ENCODE results near the gene ATP2B2.

Gene ATP2B2

DNA sequence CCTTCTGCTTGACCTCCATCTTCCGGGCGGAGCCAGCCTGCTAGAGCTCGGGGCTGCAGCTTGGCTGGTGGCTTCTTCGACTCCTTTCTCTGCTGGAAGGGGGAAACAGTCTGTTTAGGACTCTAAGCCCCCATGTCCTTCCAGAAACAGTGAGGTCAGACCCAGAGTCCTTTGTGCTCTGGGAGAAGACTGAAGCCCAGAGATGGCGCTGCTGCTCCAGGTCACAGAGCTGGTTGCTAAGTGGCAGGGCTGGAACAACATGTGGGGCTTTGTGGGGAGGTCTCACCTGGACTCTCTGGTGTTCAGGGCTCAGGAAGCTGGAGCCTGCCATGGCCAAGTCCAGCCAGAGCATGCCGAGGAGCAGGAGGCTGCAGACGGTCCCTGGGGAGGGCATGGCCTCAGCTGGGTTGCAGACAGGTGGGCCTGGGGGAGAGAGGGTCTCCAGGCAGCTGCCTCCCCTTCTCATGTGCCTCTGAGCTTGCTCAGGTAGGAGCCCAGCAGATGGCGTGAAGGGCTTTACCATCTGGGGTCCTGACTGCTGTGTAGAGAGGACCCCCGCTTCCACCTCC is 215.5 kb downstream of the ATP2B2 start:
- DNase-seq: no peak

DNA sequence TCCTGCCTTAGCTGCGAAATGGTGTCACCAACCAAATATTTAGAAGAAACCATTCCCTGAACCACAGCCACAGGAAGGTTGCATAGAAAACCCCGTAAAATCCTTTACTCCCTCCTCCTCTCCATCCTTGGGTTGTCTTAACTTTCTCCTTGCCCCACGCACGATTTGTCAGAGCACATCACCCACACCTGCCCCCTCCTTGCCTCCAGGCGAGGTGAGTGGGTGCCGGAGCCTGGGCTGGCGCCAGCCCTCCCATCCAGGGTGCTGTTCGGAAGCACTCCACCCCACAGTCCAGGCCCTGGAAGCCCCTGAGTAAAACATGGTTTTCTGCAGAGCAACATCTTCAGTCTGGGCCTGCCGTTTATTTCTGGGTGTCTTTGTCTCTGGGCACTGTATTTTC is 216.3 kb downstream of the ATP2B2 start:
- no peak for DNase-seq

DNA sequence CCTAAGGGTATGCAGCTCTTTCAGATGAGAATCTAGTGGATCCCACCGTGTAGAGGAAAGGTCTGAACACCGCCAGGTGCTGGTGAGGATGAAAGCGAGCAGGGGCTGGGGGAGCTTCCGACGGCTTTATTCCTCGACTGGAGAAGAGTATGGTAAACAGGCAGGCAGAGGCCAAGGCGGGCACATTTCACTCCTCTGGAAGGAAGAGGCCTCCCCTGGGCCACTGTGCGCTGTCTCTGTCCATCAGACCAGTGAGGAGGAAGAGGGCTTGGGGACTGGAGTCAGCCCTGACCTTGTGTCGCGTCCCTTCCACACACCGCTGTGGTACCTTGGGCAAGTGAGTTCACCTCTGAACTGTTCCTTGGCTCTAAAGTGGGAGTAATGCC is 216.8 kb downstream of the ATP2B2 start:
- no peak for DNase-seq

DNA sequence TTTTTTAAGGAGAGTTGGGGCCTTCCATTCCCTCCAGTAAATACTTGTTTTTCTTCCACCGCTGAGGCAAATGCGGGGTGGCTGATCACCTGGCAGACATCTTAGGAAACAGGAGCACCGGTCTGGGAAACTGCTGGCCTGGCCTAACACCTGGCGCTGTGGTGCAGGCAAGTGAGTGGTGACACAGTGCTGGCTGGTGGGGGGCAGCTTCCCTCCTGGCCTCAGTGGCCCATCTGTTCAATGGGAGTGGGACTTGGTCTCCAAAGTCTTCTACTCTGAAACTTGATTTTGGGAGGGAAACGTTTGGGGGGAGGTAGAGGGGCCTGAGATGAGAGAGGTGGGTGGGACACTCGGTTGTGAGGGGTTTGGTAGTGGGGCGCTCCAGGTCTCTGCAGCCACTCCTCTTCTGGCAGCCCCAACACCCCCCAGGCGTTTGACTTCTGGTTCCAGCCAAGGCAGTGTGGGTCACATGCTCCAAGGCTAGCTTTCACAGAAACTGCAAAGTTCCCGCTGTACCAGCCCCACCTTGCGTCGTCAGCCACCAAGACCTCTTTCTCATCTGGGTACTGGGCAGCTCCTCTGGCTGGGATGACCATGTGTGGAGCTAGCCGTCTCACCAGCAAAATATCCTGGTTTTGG is 217.3 kb downstream of the ATP2B2 start:
- DNase-seq: no peak

DNA sequence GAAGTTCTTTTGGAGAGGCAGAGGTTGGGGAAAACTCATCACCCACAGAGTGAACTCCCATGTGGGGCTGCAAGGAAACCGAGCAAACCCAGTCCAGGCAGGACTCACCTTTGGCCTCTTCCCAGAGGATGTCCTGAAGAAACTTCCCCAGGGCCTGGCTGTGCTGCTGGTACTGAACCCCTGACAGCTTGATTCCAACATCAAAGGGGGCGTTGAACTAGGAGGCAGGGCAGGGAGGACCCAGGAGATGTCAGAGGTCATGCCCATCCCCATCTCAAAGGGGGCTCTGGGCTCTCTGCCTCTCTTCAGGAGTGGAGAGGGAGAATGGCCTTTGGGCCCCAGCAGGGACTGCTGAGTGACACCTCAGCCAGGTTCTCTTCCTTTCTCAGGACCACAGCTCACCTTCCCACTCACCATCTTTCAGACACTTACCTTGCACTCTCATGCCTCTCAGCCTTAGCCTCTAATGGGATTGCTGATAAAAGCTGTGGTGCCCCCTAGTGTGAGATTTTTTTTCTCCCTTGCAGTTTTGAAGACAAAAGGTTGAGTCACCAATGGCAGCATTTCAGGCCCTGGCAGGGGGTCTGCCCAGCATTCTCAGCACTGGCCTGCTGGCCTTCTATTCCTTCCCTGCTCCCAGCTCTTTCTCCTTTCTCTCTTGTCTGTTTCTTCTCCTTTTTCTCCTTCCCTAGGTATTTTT is 218.6 kb downstream of the ATP2B2 start:
- no peak for DNase-seq

DNA sequence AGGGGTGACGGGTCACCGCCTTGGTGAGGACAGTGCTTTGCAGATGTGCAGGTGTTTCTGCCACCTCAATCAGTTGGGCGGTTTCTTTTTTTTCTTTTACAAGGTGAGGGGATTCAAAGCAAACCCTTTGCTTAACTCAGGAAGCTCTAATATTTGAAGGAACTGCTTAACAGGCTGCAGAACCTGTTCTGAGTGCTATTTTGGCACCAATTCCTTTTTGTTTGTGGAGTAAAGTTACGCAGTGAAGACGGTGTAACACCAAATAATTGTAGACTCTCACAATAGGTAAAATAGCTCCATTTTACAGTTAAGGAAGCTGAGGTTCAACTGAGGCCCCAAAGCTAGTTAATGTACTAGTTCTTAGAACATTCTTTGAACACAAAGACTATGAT is 219.3 kb downstream of the ATP2B2 start:
- DNase-seq: no peak

DNA sequence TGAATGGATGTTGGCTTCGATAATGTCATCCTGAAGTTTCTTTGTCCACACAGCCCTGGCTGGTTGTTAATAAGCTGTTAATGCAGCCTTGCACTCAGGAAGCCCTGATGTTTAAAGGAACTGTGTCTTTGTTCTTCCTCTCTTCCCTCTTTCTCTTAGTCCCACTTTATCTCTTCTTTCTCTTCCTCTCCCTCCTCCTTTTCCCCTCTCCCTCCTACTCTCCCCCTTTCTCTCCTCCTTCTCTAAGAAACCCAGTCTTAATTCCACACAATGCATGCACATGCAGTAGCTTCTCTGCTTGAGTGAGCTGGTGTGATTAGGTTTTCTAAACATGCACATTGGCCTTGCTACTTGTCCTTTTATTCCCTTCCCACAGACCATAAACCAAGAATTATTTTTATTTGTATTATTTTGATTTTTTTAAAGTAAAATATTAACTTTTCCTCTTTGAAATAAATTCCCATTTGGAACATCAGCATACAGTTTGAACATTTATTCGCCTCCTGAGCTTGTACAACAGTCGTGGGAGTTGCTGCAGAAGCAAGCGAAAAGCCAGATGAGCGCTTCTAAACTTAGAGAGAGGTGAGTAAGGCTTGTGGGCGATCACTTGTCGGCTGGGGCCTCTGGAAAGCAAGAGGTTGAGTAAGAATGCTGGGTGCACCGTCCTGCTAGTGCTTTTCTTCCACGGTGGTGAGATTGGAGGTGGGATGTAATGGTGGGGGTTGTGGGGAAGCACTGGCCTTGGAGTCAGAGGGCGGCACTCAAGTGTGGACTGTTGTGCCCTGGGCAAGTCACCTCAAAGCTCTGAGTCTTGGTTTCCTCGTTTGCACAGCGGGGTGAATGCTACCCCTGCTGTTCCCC is 219.9 kb downstream of the ATP2B2 start:
- no peak for DNase-seq

DNA sequence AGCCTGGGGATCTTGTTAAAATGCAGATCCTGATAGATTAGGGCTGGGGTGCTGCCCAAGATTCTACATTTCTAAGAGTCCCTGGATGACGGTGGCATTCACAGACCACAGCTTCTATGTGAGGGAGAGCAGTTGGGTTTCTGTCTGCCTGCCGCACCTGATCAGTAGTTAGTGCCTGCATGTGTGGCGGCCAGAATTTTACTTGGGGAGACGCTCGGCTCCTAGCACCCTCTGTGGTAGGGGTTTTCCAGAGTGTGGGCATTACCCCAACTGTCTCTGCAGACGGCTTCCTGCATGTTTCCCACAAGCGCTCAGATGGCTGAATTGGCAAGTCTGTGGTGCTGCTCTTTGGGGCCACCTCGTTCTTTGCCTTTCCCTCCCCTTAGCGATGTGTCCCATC is 220.9 kb downstream of the ATP2B2 start:
- DNase-seq: peak; percentile 31 to 37

DNA sequence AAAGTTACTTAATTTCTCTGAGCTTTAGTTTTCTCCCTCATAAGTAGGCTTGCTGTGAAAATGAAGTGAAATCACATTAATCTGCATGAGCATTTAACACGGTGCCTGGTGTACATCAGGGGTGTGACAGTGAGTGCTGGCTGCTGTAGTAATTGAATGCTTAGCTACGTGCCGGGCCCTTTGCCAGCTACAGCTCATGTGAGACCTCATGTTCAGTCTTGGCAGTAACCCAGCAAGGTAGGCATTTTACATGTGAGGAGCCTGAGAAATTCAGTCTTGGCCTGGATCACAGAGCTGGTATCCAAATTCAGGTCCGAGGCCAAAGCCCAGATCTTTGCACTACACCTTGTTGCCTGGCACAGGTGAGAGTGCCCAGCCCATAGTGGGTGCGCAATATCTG is 221.7 kb downstream of the ATP2B2 start:
- DNase-seq: no peak

DNA sequence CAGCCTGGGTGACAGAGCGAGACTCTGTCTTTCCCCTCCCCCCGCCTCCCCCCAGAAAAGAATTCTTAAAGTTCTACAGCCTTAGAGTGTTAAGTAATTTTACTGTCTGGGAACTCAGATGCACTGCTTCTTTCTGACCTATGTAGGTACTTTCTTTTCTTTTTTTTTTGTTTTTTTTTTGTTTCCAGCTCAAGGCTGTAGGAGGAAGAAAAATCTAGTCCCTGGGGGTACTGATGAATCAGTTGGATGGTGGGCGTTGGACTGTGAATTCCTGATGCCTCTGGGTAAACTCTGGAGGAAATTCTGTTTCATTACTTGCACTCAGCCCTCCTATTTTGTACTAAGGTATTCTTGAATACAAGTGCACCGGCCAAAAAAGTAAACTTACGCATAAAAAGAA is 223.4 kb downstream of the ATP2B2 start:
- DNase-seq: no peak

DNA sequence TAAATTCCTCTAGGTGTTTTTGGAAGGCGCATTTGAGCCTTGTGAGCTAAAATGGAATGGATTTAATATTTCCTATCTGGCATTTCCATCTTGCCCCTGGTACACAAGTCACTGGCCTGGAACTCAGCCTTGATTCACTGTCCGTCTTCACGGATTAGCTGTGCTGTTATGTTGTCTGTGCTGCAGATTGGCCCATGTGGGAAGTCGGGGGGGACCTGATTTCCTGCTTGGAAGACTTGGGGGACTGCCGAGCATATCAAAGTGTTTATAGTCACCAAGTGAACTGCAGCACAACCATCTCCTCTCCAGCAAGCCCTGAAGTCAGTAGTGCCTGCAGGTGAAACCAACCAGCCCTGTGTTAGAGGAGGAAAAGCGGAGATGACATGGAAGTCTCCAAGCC is 224.8 kb downstream of the ATP2B2 start:
- DNase-seq: no peak

DNA sequence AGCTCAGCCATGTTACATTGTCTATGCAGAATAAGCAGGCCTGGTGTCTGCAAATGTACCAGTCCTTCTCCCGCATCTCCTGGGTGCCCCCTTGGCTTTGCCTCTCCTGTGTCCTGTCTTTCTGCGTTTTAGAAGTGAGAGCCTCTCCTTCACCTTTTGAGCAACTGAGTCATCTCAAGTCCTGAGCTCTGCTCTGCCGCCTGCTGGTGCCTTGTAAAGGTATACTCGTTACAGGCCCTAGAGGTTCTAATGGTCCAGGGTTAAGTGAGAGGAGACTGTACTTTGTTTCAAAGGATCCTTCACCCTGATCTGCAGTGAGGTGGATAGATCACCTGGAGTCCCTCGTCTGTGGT is 225.2 kb downstream of the ATP2B2 start:
- DNase-seq: no peak

DNA sequence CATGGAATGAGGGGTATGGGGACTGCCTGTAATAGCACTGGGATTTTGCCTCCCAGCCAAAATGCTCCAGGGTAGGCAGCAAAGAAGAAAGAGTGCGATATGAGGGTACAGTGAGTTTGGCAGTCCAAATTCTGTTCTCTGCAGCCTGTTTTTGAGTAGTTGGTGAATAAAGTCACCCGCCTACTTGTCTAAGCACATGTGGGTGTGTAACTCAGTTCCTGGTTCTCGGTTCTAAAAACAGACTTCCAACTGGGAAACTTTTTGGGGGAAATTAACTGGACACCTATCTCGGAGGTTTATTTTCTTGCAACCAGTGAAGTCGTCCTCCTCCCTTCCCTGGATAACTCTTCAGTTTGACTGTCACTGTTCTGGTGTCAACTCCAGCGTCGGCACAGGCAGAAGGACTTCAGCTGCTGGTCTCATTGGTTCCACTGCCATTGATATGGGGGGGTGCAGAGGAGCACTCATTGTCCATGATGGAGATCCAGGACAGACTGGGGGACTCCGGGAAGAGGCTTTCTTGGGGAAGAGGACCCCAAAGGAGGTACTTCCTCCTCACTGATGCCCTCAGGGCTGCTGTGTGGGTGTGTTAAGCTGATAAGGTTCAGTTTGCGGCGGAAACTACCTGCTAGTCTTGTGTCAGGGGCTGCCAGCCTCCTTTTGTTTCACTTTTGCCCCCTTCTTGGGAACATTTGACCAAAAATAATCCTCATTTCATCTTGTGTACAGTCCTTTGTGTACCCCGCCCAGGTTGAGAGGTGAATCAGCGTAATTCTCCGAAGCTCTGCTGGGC is 225.8 kb downstream of the ATP2B2 start:
- no peak for DNase-seq

DNA sequence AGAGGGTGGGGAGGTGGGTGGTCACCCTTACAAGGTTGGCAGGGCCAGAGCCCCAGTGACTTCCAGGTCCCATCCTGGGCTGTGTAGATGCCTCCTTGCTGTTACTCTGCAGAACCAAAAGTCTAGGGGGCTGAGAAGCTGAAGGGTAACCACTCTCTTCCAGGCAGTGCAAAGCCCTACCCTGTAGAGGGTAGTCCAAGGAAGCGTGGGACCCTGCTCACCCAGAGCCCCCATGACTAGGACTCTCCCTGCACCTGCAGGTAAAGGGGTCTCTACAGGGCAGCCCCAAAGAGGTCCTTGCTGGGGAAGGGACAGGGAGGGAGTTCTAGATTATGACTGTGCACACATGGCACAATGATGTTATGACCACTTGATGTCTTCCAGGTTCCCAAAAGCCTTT is 226.9 kb downstream of the ATP2B2 start:
- DNase-seq: no peak

DNA sequence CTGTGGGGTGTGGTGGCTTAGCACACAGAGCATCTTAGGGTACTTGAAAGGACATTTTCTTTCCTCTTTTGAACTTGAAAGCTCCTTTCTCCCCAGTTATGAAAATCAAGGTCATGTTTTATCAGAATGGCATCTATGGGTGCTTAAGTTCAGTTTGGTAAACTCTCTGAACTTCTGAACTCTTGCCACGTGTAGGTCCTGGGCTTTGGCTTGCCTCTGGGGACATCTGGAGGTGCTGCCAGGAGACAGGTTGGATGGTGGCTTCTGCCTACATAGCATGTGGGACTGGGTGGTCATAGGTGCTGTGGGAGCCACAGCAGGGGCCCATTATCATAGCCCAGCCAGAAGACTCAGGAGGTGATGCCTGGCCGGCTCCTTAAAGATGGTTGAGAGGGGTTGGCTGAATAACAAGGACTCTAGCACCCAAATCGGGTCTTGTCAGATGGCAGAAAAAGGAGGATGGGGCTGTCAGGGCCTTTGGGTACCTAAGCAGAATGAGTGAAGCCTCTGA is 228.2 kb downstream of the ATP2B2 start:
- no peak for DNase-seq

DNA sequence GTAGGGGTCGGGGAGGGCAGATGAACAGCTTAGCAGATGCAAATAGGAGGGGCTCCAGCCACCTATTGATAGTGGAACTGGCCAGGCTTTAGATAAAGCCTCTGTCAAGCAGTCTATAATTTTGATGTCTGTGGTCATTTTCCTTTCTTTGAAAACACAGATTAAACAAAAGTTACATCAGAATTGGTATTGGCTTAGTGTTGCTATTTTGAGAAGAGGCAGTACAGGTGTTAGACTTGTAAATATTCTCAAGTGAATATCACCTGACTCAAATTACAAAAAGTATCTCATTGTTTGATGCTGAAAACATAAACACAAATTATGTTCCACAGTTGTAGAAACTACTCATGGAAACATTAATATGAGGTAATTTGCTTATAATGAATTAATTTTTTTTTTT is 230.8 kb downstream of the ATP2B2 start:
- DNase-seq: no peak
